NT2/D1 (cell line): Measurements from ENCODE around the gene IDS.
"Not testable (repeated sequence)": the region's sequence is repeated elsewhere in the genome, so short reads cannot be mapped to it uniquely, and the experiment has no call there.

Source experiments
- DNase-seq: peaks from one replicate; pipeline ENCODE4 v3.0.0-alpha.2; 2011; ENCODE audit warnings: low read depth, low spot score
- H3K27me3 ChIP-seq: 2 replicates; pipeline ENCODE4 v1.6.0; 2011; ENCODE audit warnings: mild to moderate bottlenecking; ENCODE audit not compliant: insufficient read length, insufficient read depth
- H3K36me3 ChIP-seq: 2 replicates; pipeline ENCODE4 v1.6.1; 2011; ENCODE audit warnings: mild to moderate bottlenecking, low read length, mixed read lengths; ENCODE audit not compliant: insufficient read depth, insufficient read length
- H3K4me1 ChIP-seq: 2 replicates; pipeline ENCODE4 v1.5.1; 2011; ENCODE audit not compliant: insufficient read depth, insufficient read length
- H3K4me3 ChIP-seq: 2 replicates; pipeline ENCODE4 v1.5.1; 2011; ENCODE audit warnings: low read depth; ENCODE audit not compliant: insufficient read length
- H3K9ac ChIP-seq: 2 replicates; pipeline ENCODE4 v1.6.0; 2011; ENCODE audit warnings: low read depth; ENCODE audit not compliant: insufficient read length
- H3K9me3 ChIP-seq: 2 replicates; pipeline ENCODE4 v1.5.1; 2011; ENCODE audit warnings: mild to moderate bottlenecking, low read length; ENCODE audit not compliant: insufficient read depth
- SUZ12 ChIP-seq: IDR thresholded peaks from 2 replicates; pipeline ENCODE4 v1.6.1; 2011; ENCODE audit not compliant: insufficient read length, insufficient read depth; ENCODE audit errors: extremely low read depth
- YY1 ChIP-seq: IDR thresholded peaks from 2 replicates; pipeline ENCODE4 v1.6.1; 2011; ENCODE audit not compliant: insufficient read length, insufficient read depth
- ZNF274 ChIP-seq: IDR thresholded peaks from 2 replicates; pipeline ENCODE4 v1.6.1; 2011; ENCODE audit warnings: mild to moderate bottlenecking, low read depth, low read length

IDS gene

DNA sequence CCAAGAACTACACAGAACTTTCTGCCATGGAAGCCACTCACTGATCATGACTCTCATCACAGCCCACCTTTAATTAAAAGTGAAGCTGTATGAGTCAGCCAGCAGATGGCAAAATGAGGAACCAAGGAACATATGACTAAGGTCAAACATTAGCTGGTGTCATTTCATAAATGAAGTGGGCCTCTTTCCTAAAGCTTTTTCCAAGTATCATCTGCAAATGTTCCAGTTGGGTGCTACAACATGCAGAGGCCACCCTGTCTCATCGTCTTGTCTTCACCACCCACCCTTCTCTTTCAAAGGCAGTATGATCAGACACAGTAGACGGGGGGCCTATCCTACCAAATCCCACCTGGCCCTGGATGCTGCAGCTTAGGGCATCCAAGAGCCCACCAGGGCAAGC, 26.5 kb upstream of the IDS start:
- no peak overlapping the region for H3K9ac ChIP-seq
- TF ChIP-seq YY1 (no peak), ZNF274 (no peak), SUZ12 (no peak)
- H3K4me3 ChIP-seq, result no peak overlapping the region
- no peaks in the 10 kb centered on the region for H3K9me3 ChIP-seq
- no peak for DNase-seq
- peaks cover 8% of the 10 kb centered on the region for H3K36me3 ChIP-seq
- H3K27me3 ChIP-seq, result no peaks in the 10 kb centered on the region
- H3K4me1 ChIP-seq, result no peaks in the 10 kb centered on the region

DNA sequence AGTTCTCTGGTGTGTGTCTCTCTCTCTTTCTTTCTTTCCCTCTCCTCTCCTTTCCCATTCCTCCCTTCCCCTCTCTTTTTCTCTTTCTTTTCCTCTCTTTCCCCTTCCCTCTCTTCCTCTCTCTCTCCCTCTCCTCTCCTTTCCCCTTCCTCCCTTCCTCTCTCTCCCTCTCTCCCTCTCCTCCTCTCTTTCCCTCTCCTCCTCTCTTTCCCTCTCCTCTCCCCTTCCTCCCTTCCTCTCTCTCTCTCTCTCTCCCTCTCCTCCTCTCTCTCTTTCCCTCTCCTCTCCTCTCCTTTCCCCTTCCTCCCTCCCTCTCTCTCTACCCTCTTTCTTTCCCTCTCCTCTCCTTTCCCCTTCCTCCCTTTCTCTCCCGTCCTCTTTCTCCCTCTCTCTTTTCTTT, 23.3 kb upstream of the IDS start:
- Histone ChIP-seq H3K9ac (no peak overlapping the region), H3K27me3 (no peaks in the 10 kb centered on the region), H3K9me3 (no peaks in the 10 kb centered on the region), H3K4me3 (no peak overlapping the region), H3K4me1 (no peaks in the 10 kb centered on the region), H3K36me3 (peaks cover 8% of the 10 kb centered on the region)
- DNase-seq, result no peak
- TF ChIP-seq ZNF274 (no peak), SUZ12 (no peak), YY1 (no peak)

- Histone ChIP-seq H3K4me1 (no peaks in the 10 kb centered on the region), H3K27me3 (no peaks in the 10 kb centered on the region), H3K4me3 (no peak overlapping the region), H3K9ac (no peak overlapping the region), H3K9me3 (no peaks in the 10 kb centered on the region), H3K36me3 (peaks cover 8% of the 10 kb centered on the region)
- no peak for DNase-seq
- TF ChIP-seq YY1 (no peak), ZNF274 (no peak), SUZ12 (no peak)
Measured at GRCh38 chrX:149527705-149528104, 22.6 kb upstream of the IDS start.

DNA sequence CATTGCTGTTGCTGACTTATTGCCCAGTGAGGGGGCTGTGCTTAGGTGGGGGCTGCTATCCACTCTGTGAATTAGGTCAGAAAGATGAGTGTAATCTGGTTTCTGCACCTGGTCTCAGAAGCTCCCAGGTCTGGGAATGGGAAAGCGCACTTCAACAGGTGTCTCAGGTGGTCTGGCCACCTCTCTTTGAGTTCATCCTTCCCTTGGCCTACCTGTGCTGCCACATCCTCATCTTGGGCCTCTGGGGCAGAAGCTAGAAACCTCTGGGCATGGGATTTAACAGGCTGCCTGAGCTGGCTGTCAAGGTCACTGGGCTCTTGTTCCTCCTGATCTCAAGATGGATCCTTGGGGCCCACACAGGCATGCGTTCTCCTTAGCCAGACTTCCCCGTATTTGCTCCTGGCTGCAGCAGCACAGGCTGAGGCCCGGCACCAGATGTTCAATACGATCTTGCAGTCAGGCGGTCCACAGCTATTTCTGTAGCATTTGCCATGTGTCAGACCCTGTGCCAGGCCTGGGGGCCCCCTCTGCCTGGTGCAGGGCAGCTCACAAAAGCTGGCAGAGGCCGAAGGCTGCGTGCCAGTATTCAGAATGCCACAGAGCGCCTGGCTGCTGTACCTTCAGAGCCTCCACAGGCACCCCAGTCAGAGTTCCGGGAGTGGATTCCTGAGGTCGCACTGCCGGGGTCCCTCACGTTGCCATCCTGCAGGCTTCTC, 21.4 kb upstream of the IDS start:
- DNase-seq, H3K9ac ChIP-seq, H3K9me3 ChIP-seq: not testable (repeated sequence)

GRCh38 chrX:149525903-149526302, 20.8 kb upstream of the IDS start:
- not testable (repeated sequence) for H3K36me3 ChIP-seq, DNase-seq, H3K9ac ChIP-seq, H3K4me3 ChIP-seq, H3K27me3 ChIP-seq, H3K9me3 ChIP-seq, H3K4me1 ChIP-seq

More for the DNA sequence above, 21.4 kb upstream of the IDS start:
- not testable (repeated sequence) for H3K4me3 ChIP-seq, H3K36me3 ChIP-seq, H3K27me3 ChIP-seq, H3K4me1 ChIP-seq

DNA sequence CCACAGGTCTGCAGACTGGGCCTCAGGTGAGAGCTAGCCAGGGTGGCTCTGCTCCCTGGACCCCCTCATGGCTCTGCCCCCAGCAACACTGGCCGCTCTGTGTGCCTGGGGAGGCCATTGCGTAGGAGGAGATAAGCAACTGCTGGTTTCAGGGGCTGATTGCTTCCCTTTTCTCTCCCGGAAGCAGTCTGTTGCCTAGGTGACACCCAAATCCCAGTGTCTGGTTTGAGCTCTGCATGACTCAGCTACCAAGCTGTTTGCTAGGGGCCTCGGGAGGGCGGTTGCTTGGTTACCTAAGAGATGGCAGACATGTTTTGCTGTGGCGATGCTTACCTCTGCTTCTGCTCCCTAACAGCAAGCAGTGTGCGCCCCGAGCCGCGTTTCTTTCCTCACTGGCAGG, 20.3 kb upstream of the IDS start:
- not testable (repeated sequence) for H3K9ac ChIP-seq, H3K27me3 ChIP-seq, H3K9me3 ChIP-seq, H3K36me3 ChIP-seq, H3K4me1 ChIP-seq, H3K4me3 ChIP-seq
- DNase-seq, result peak; percentile 8

GRCh38 chrX:149522916-149523315, 17.8 kb upstream of the IDS start:
- H3K9me3 ChIP-seq, result no peaks in the 10 kb centered on the region
- no peak overlapping the region for H3K9ac ChIP-seq
- H3K27me3 ChIP-seq, result no peaks in the 10 kb centered on the region
- TF ChIP-seq ZNF274, result no peak
- TF ChIP-seq SUZ12, result no peak
- no peak for TF ChIP-seq YY1
- no peak overlapping the region for H3K4me3 ChIP-seq
- no peaks in the 10 kb centered on the region for H3K4me1 ChIP-seq
- no peaks in the 10 kb centered on the region for H3K36me3 ChIP-seq
- DNase-seq, result no peak

DNA sequence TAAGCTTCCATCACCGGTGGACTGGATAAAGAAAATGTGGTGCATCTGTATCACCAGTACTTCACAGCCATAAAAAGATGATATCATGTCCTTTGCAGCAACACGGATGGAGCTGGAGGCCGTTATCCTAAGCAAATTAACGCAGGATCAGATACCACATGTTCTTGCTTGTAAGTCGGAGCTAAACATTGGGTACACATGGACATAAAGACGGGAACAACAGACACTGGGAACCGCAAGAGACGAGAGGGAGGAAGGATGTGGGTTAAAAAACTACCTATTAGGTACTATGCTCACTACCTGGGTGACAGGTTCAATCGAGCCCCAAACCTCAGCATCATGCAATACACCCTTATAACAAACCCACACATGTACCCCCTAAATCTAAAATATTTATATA, 16.3 kb upstream of the IDS start:
- DNase-seq, result no peak
- Histone ChIP-seq H3K4me1 (no peaks in the 10 kb centered on the region), H3K4me3 (no peak overlapping the region), H3K9ac (no peak overlapping the region), H3K36me3 (no peaks in the 10 kb centered on the region), H3K9me3 (no peaks in the 10 kb centered on the region), H3K27me3 (no peaks in the 10 kb centered on the region)
- TF ChIP-seq YY1 (no peak), SUZ12 (no peak), ZNF274 (no peak)

GRCh38 chrX:149520636-149521277, 15.7 kb upstream of the IDS start:
- H3K4me1 ChIP-seq, DNase-seq, H3K27me3 ChIP-seq, H3K4me3 ChIP-seq, H3K9me3 ChIP-seq, H3K36me3 ChIP-seq, H3K9ac ChIP-seq: not testable (repeated sequence)
